ENCODE data around the gene ADGRL1.

Gene ADGRL1

DNA sequence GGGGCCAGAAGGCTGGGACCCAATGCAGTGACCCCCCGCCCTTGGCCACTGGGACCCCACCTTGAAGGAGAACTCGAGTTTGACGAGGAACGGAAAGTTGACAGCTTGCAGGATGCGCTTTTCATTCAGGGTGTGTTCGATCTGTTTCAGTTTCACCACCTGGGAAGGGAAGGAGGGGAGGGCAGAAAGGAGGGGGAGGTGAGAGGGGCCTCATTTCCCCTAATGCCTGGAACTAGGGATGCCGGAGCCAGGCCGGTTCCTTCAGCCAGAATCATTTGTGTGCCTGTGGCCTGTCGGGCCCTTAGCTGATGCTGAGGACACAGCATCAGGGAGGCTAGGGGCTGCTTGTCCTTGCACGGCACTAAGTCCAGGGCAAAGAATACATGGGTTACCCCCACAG, 103.2 kb downstream of the ADGRL1 start:
- no peak for ATAC-seq
- no peak for TF ChIP-seq ZFP30 (CRISPR knock-in tag; IDR thresholded peaks at IDR 0.05)
- TF ChIP-seq BACH2 (CRISPR knock-in tag; IDR thresholded peaks at IDR 0.05; ENCODE audit: borderline replicate concordance): no peak
- TF ChIP-seq PPARA (CRISPR knock-in tag; IDR thresholded peaks at IDR 0.05; ENCODE audit: borderline replicate concordance): no peak
- no peak for TF ChIP-seq SNAI2 (CRISPR knock-in tag; IDR thresholded peaks at IDR 0.05)

DNA sequence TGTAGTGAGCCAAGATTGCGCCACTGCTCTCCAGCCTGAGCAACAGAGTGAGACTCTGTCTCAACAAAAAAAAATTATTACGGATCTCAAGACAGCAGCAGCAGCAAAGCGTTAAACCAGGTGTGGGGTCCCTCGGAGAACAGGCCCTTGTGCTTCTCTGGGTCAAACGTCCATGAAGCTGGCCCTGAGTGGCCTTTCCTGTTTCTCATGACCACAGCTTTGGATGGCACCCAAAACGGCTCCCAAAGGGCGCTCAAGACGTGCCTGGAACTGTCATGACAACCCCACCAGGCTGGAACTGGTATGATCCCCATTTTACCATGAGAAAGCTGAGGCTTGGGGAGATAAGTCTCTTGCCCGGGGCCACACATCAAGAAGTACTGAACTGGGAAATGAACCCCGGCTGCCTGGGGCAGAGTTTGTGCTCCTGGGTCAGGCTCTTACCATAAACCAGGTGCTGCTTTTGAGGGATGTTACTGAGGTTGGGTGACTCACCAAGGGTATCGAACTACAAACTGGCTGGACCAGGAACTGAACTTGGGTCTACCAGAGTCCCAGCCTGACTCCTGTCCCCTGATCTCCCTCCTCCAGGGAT, 103.8 kb downstream of the ADGRL1 start:
- no peak for ATAC-seq
- TF ChIP-seq ZNF70 (CRISPR knock-in tag; IDR thresholded peaks at IDR 0.05) (no peak), ZFP30 (CRISPR knock-in tag; IDR thresholded peaks at IDR 0.05) (no peak), ZNF8 (CRISPR knock-in tag; IDR thresholded peaks at IDR 0.05) (no peak), BACH2 (CRISPR knock-in tag; IDR thresholded peaks at IDR 0.05; ENCODE audit: borderline replicate concordance) (no peak), ARNTL (CRISPR knock-in tag; IDR thresholded peaks at IDR 0.05; ENCODE audit: borderline replicate concordance, low read depth) (no peak), TOX (CRISPR knock-in tag; IDR thresholded peaks at IDR 0.05; ENCODE audit: borderline replicate concordance) (no peak), ZC3H10 (CRISPR knock-in tag; IDR thresholded peaks at IDR 0.05) (no peak)

DNA sequence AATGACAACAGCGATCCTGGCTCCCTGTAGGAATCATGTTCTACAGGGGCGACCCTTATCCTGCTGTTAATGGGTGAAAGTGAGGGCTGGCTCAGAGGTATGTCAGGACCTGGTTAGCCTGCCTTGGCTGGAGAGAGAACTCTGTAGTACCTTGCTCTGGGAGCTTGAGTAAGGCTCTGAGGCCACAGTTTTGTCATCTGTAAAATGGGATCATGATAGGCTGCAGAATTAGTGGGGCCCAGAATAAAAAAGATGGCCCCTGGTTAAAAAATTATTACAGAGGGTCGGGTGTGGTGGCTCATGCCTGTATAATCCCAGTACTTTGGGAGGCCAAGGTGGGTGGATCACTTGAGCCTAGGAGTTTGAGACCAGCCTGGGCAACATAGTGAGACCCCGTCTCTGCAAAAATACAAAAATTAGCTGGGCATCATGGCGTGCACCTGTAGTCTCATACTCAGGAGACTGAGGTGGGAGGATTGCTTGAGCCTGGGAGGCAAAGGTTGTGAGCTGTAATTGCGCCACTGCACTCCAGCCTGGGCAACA, 104.9 kb downstream of the ADGRL1 start:
- ATAC-seq: no peak
- TF ChIP-seq TOX (CRISPR knock-in tag; IDR thresholded peaks at IDR 0.05; ENCODE audit: borderline replicate concordance): no peak
- no peak for TF ChIP-seq ARNTL (CRISPR knock-in tag; IDR thresholded peaks at IDR 0.05; ENCODE audit: borderline replicate concordance, low read depth)
- no peak for TF ChIP-seq ZC3H10 (CRISPR knock-in tag; IDR thresholded peaks at IDR 0.05)
